ENCODE results near the gene OR56B4. TPM values are rescaled to one million over a fixed set of nuclear protein-coding genes. Genes with fewer than 3 reads are reported as not detected.

Gene OR56B4, protein sequence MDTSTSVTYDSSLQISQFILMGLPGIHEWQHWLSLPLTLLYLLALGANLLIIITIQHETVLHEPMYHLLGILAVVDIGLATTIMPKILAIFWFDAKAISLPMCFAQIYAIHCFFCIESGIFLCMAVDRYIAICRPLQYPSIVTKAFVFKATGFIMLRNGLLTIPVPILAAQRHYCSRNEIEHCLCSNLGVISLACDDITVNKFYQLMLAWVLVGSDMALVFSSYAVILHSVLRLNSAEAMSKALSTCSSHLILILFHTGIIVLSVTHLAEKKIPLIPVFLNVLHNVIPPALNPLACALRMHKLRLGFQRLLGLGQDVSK
- not detected in 2 replicates for total RNA-seq

DNA sequence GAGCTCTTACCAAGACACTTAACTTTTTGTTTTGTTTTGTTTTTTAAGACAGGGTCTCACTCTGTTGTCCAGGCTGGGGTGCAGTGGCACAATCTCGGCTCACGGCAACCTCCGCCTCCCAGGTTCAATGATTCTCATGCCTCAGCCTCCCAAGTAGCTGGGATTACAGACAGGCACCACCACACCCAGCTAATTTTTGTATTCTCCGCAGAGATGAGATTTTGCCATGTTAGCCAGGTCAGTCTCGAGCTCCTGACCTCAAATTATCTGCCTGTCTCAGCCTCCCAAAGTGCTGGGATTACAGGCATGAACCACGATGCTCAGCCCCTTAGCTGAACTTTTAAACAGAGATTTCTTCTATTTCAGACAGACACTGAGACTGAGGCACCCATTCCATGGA, at the start of gene OR56B4:
Gene OR56B4, plus strand, starts transcription at position 301 of the 400 bp plus-strand sequence. Its CDS starts 95 bp downstream, at position 396.

Other genes starting within 250 kb of the OR56B4 start
- gene OR52E8, start 250.0 kb upstream of the OR56B4 start, total RNA-seq = not detected in 2 replicates
- not detected in 2 replicates for gene OR52E4, start 227.1 kb upstream of the OR56B4 start, total RNA-seq
- gene OR52E5, start 214.5 kb upstream of the OR56B4 start, total RNA-seq = not detected in 2 replicates
- gene OR56A3, start 165.4 kb upstream of the OR56B4 start, total RNA-seq = not detected in 2 replicates
- gene OR56A5, start 139.2 kb upstream of the OR56B4 start, total RNA-seq = not detected in 2 replicates
- not detected in 2 replicates for gene OR52L1, start 120.7 kb upstream of the OR56B4 start, total RNA-seq
- gene OR56A4, start 100.7 kb upstream of the OR56B4 start, total RNA-seq = not detected in 2 replicates
- gene OR56A1, start 76.9 kb upstream of the OR56B4 start, total RNA-seq = not detected in 2 replicates
- gene OR52B2, start 62.6 kb downstream of the OR56B4 start, total RNA-seq = not detected in 2 replicates
- gene OR52W1, start 91.5 kb downstream of the OR56B4 start, total RNA-seq = not detected in 2 replicates
- gene C11orf42, start 97.9 kb downstream of the OR56B4 start, total RNA-seq = not detected in 2 replicates
- 8.9 and 10.2 TPM in 2 replicates for gene FHIP1B, start 127.0 kb downstream of the OR56B4 start, total RNA-seq
- 0.64 TPM in 1 of 2 replicates, not detected in the other for gene CNGA4, start 131.4 kb downstream of the OR56B4 start, total RNA-seq
- gene CCKBR, start 152.2 kb downstream of the OR56B4 start, total RNA-seq = not detected in 2 replicates
- gene CAVIN3, start 212.8 kb downstream of the OR56B4 start, total RNA-seq = 39.2 and 50.1 TPM in 2 replicates